Transverse colon (tissue), 4 donors: ENCODE measurements around the gene ATG12. TPM values are rescaled to one million over a fixed set of nuclear protein-coding genes. Genes with fewer than 3 reads are reported as not detected.
A peak's percentile ranks its signal among the peaks of the same experiment; 100 is the strongest.

Experiments used
- DNase-seq: peaks from one replicate; pipeline ENCODE4 v3.0.0-alpha.2; 2019
- H3K27ac ChIP-seq, 4 donors: fragments of 200-600 bp; sonication (generic); 2 replicates each; pipeline ENCODE4 v1.5.1; 2016 to 2018; ENCODE audit warnings: inconsistent platforms in 4 of 4
- H3K27me3 ChIP-seq: fragments of 200-600 bp; sonication (generic); 2 replicates; pipeline ENCODE4 v1.5.1; 2017; ENCODE audit warnings: inconsistent platforms
- H3K36me3 ChIP-seq, 4 donors: fragments of 200-600 bp; sonication (generic); 2 replicates each; pipeline ENCODE4 v1.5.1; 2017 to 2019; ENCODE audit warnings: inconsistent platforms in 4 of 4
- H3K4me1 ChIP-seq, 4 donors: fragments of 200-600 bp; sonication (generic); 2 replicates each; pipeline ENCODE4 v1.5.1; 2017 to 2020; ENCODE audit warnings: inconsistent platforms in 4 of 4
- H3K4me3 ChIP-seq, 4 donors: fragments of 200-600 bp; sonication (generic); 1 replicate in 1 of 4; 2 replicates in 3 of 4; pipeline versions ENCODE4 v1.5.1 to v1.6.1; 2017 to 2019; ENCODE audit warnings: inconsistent platforms in 4 of 4
- H3K9me3 ChIP-seq, 2 donors: fragments of 200-600 bp; sonication (generic); 2 replicates each; pipeline ENCODE4 v1.5.1; 2017 to 2019; ENCODE audit warnings: inconsistent platforms in 2 of 2
- EP300 ChIP-seq: sonication (generic); formaldehyde crosslinking; IDR thresholded peaks from one replicate; pipeline ENCODE4 v1.6.1; 2017; ENCODE audit warnings: antibody characterized with exemption, low read depth
- POLR2A ChIP-seq: fragments of 450-650 bp; IDR thresholded peaks from one replicate; pipeline ENCODE4 v1.6.1; 2016; ENCODE audit warnings: antibody characterized with exemption, mild to moderate bottlenecking, moderate library complexity
- POLR2AphosphoS5 ChIP-seq, 3 donors: sonication (generic); formaldehyde crosslinking; IDR thresholded peaks; one replicate each; pipeline ENCODE4 v1.6.1; 2016; ENCODE audit warnings: antibody characterized with exemption in 3 of 3
- WGBS, 2 donors: methylation state at CpG; one replicate each; pipeline ENCODE4 v1.1.5; 2018; ENCODE audit warnings: low coverage in 1 of 2; 5-methylcytosine and 5-hydroxymethylcytosine counted together
- in situ Hi-C, 4 donors: fragments of 200-750 bp; cut with MboI; loops; one replicate each; pipeline versions ENCODE4 v1.15.0 to v1.15.1; 2017; ENCODE audit warnings: low sequenced_read_pairs in 3 of 4, low pct_ligation_motif_present in 1 of 4, low pct_unique_long_range_greater_than_20kb in 1 of 4
- intact Hi-C: fragments of 100-400 bp; cut with DNase I; formaldehyde crosslinking; loops from one replicate; pipeline ENCODE4 v1.15.1; 2023; ENCODE audit warnings: low total_unique reads
- total RNA-seq, 4 donors: library from RNA; depleted of rRNA; stranded (reverse); fragments of >200 nt; gene quantifications; one replicate each; pipeline ENCODE4 v1.1.0, GENCODE V29; 2016
- TF ChIP-seq, protein P1 (sequence below), 5 experiments: fragments of 200-600 bp in 3 of 5; fragments of 450-650 bp in 2 of 5; sonication (generic) in 3 of 5; IDR thresholded peaks; 1 replicate in 2 of 5; 2 replicates in 3 of 5; pipeline ENCODE4 v1.5.1; 2016 to 2017; ENCODE audit warnings: antibody characterized with exemption in 5 of 5, inconsistent platforms in 3 of 5, mild to moderate bottlenecking in 2 of 5, moderate library complexity in 1 of 5

ATG12 gene
- total RNA-seq, 4 donors from 2014 or later: 18.7 to 51.3 (median 31.4) TPM

GRCh38 chr5:115838885-115839518 lies 2.4 kb downstream of the ATG12 start:
- DNase-seq: peak; percentile 8
- in situ Hi-C loops: loop anchor here in 3 of 4 donors (10.0 to 25.0 kb wide), 3 partner anchors 214 to 527 kb away; partner anchors contain the start of gene TMED7 (in 1 of the 3)
- Histone ChIP-seq H3K27me3 (no peaks in the 10 kb centered on the region), H3K27ac (peak overlapping the region in 1 of 4 donors; percentile 9), H3K4me1 (peaks cover 28 to 41% (median 34%) of the 10 kb centered on the region in 4 donors), H3K4me3 (peak overlapping the region in 1 of 4 donors; percentile 78), H3K36me3 (peaks cover 0 to 36% (median 12%) of the 10 kb centered on the region in 4 donors), H3K9me3 (no peaks in the 10 kb centered on the region)
- TF ChIP-seq, protein P1, sequence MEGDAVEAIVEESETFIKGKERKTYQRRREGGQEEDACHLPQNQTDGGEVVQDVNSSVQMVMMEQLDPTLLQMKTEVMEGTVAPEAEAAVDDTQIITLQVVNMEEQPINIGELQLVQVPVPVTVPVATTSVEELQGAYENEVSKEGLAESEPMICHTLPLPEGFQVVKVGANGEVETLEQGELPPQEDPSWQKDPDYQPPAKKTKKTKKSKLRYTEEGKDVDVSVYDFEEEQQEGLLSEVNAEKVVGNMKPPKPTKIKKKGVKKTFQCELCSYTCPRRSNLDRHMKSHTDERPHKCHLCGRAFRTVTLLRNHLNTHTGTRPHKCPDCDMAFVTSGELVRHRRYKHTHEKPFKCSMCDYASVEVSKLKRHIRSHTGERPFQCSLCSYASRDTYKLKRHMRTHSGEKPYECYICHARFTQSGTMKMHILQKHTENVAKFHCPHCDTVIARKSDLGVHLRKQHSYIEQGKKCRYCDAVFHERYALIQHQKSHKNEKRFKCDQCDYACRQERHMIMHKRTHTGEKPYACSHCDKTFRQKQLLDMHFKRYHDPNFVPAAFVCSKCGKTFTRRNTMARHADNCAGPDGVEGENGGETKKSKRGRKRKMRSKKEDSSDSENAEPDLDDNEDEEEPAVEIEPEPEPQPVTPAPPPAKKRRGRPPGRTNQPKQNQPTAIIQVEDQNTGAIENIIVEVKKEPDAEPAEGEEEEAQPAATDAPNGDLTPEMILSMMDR (IDR thresholded peaks at IDR 0.05): peak; percentile 51 to 59 (median 53)
- TF ChIP-seq EP300 (no peak), POLR2A (no peak), POLR2AphosphoS5 (IDR thresholded peaks at IDR 0.05) (no peak)
- intact Hi-C loops: no loop called here
- WGBS, 2 donors: 29 to 42% methylated on average over 4 to 10 of the region's 10 CpGs

- Histone ChIP-seq H3K36me3 (peaks cover 0 to 50% (median 16%) of the 10 kb centered on the region in 4 donors), H3K27me3 (no peaks in the 10 kb centered on the region), H3K27ac (no peak overlapping the region), H3K9me3 (no peaks in the 10 kb centered on the region), H3K4me1 (peaks cover 17 to 26% (median 22%) of the 10 kb centered on the region in 4 donors), H3K4me3 (no peak overlapping the region)
- DNase-seq: no peak
- no peak for TF ChIP-seq EP300
- TF ChIP-seq, protein P1 (IDR thresholded peaks at IDR 0.05): no peak
- TF ChIP-seq POLR2A: no peak
- TF ChIP-seq POLR2AphosphoS5 (IDR thresholded peaks at IDR 0.05): no peak
- WGBS, 2 donors: 83 to 97% methylated on average over 4 of the region's 4 CpGs
- intact Hi-C loops: no loop called here
- in situ Hi-C loops: loop anchor here in 3 of 4 donors (10.0 to 25.0 kb wide), 3 partner anchors 211 to 523 kb away; partner anchors contain the start of gene TMED7 (in 1 of the 3)
These were observed 5.9 kb downstream of the ATG12 start for GRCh38 chr5:115835481-115835880.

GRCh38 chr5:115831163-115831768 lies 10.1 kb downstream of the ATG12 start:
- in situ Hi-C loops: loop anchor here in 3 of 4 donors (10.0 to 25.0 kb wide), 3 partner anchors 206 to 519 kb away; partner anchors contain the start of gene TMED7 (in 1 of the 3)
- H3K9me3 ChIP-seq: no peaks in the 10 kb centered on the region
- peak; percentile 15 for DNase-seq
- no peak overlapping the region for H3K27ac ChIP-seq
- TF ChIP-seq POLR2A (no peak), EP300 (no peak)
- TF ChIP-seq, protein P1 (IDR thresholded peaks at IDR 0.05): peak; percentile 54 to 72 (median 65)
- no peaks in the 10 kb centered on the region for H3K27me3 ChIP-seq
- intact Hi-C loops: no loop called here
- no peak overlapping the region for H3K4me3 ChIP-seq
- peaks cover 0 to 60% (median 14%) of the 10 kb centered on the region in 4 donors for H3K36me3 ChIP-seq
- peaks cover 0 to 7% (median 2%) of the 10 kb centered on the region in 4 donors for H3K4me1 ChIP-seq
- WGBS, 2 donors: 40 to 52% methylated on average over 2 of the region's 2 CpGs

GRCh38 chr5:115829913-115830312 lies 11.5 kb downstream of the ATG12 start:
- no peak overlapping the region for H3K27ac ChIP-seq
- no peak overlapping the region for H3K4me3 ChIP-seq
- H3K36me3 ChIP-seq: peaks cover 0 to 46% (median 8%) of the 10 kb centered on the region in 4 donors
- 75 to 78% methylated on average over 5 of the region's 5 CpGs for WGBS, 2 donors
- H3K4me1 ChIP-seq: peaks cover 0 to 7% (median 2%) of the 10 kb centered on the region in 4 donors
- intact Hi-C loops (no loop called here), in situ Hi-C loops (loop anchor here in 3 of 4 donors (10.0 to 25.0 kb wide), 3 partner anchors 205 to 518 kb away; partner anchors contain the start of gene TMED7 (in 1 of the 3))
- TF ChIP-seq, protein P1 (IDR thresholded peaks at IDR 0.05): no peak
- TF ChIP-seq POLR2A (no peak), EP300 (no peak), POLR2AphosphoS5 (IDR thresholded peaks at IDR 0.05) (no peak)
- H3K9me3 ChIP-seq: no peaks in the 10 kb centered on the region
- no peaks in the 10 kb centered on the region for H3K27me3 ChIP-seq
- DNase-seq: no peak
